A549 (cell line): Measurements from ENCODE around the gene TECPR2.

ENCODE experiments used
- CBX8 ChIP-seq: fragments of 200-600 bp; sonication (generic); IDR thresholded peaks from 2 replicates; pipeline ENCODE4 v1.6.1; 2016
- CEBPB ChIP-seq, 2 experiments: fragments of >200 bp in 1 of 2; sonication (Bioruptor Twin) in 1 of 2; formaldehyde crosslinking in 1 of 2; IDR thresholded peaks; 2 replicates each; pipeline ENCODE4 v1.6.1; 2012 to 2016
- CHD4 ChIP-seq: fragments of 200-600 bp; sonication (generic); IDR thresholded peaks from 2 replicates; pipeline ENCODE4 v1.6.1; 2016; ENCODE audit warnings: antibody characterized with exemption, mild to moderate bottlenecking, borderline replicate concordance
- ESRRA ChIP-seq: fragments of 150-350 bp; IDR thresholded peaks from 2 replicates; pipeline ENCODE4 v1.6.1; 2014; ENCODE audit warnings: mild to moderate bottlenecking, low read length, borderline replicate concordance
- HOXA7 ChIP-seq: fragments of 250-450 bp; sonication (Bioruptor Pico); IDR thresholded peaks from 2 replicates; pipeline ENCODE4 v1.5.0; 2020; ENCODE audit warnings: mild to moderate bottlenecking, moderate library complexity
- NR3C1 ChIP-seq: fragments of >200 bp; sonication (Bioruptor Twin); formaldehyde crosslinking; IDR thresholded peaks from 3 replicates; pipeline ENCODE4 v1.6.1; 2017
- PHF8 ChIP-seq: fragments of 200-600 bp; sonication (generic); IDR thresholded peaks from 2 replicates; pipeline ENCODE4 v1.6.1; 2016; ENCODE audit warnings: low read depth, mild to moderate bottlenecking, antibody characterized with exemption, moderate library complexity, borderline replicate concordance
- POLR2A ChIP-seq: IDR thresholded peaks from 2 replicates; pipeline ENCODE4 v1.6.1; 2012; ENCODE audit warnings: mild to moderate bottlenecking, low read length
- RFX5 ChIP-seq: fragments of 450-650 bp; IDR thresholded peaks from 2 replicates; pipeline ENCODE4 v1.7.1; 2014; ENCODE audit warnings: antibody characterized with exemption, mild to moderate bottlenecking, moderate library complexity
- TF ChIP-seq, protein P1 (sequence below): fragments of >200 bp; sonication (Bioruptor Twin); formaldehyde crosslinking; IDR thresholded peaks from 3 replicates; pipeline ENCODE4 v1.5.1; 2016
- TF ChIP-seq, protein P2 (sequence below): fragments of 200-600 bp; sonication (generic); IDR thresholded peaks from 2 replicates; pipeline ENCODE4 v1.6.1; 2016; ENCODE audit warnings: antibody characterized with exemption, mild to moderate bottlenecking, moderate library complexity
- TF ChIP-seq, protein P3 (sequence below): fragments of 150-350 bp; IDR thresholded peaks from 2 replicates; pipeline ENCODE4 v1.6.1; 2014; ENCODE audit warnings: low read depth, mild to moderate bottlenecking, low read length

DNA sequence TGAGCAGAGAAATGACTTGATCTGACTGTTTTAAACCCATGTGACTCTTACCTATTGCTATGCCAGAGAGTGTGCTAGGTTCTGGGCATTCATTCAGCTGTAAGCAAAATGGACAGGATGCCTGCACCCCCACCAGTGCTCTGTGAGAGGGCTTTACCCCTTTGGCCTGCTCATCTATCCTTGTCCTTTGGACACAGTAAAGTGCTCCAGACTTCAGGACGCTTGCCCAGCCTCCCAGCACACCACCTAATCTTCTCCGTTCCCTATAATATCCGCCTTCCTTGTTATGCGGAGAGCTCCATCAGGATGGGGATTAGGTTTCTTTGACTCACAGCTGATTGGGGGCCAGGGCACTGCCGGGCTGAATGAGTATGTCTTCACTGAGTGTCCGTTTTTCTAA, 47.6 kb upstream of the TECPR2 start:
- TF ChIP-seq, protein P1, sequence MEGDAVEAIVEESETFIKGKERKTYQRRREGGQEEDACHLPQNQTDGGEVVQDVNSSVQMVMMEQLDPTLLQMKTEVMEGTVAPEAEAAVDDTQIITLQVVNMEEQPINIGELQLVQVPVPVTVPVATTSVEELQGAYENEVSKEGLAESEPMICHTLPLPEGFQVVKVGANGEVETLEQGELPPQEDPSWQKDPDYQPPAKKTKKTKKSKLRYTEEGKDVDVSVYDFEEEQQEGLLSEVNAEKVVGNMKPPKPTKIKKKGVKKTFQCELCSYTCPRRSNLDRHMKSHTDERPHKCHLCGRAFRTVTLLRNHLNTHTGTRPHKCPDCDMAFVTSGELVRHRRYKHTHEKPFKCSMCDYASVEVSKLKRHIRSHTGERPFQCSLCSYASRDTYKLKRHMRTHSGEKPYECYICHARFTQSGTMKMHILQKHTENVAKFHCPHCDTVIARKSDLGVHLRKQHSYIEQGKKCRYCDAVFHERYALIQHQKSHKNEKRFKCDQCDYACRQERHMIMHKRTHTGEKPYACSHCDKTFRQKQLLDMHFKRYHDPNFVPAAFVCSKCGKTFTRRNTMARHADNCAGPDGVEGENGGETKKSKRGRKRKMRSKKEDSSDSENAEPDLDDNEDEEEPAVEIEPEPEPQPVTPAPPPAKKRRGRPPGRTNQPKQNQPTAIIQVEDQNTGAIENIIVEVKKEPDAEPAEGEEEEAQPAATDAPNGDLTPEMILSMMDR, result no peak
- TF ChIP-seq ESRRA, result no peak
- no peak for TF ChIP-seq POLR2A
- TF ChIP-seq, protein P2, sequence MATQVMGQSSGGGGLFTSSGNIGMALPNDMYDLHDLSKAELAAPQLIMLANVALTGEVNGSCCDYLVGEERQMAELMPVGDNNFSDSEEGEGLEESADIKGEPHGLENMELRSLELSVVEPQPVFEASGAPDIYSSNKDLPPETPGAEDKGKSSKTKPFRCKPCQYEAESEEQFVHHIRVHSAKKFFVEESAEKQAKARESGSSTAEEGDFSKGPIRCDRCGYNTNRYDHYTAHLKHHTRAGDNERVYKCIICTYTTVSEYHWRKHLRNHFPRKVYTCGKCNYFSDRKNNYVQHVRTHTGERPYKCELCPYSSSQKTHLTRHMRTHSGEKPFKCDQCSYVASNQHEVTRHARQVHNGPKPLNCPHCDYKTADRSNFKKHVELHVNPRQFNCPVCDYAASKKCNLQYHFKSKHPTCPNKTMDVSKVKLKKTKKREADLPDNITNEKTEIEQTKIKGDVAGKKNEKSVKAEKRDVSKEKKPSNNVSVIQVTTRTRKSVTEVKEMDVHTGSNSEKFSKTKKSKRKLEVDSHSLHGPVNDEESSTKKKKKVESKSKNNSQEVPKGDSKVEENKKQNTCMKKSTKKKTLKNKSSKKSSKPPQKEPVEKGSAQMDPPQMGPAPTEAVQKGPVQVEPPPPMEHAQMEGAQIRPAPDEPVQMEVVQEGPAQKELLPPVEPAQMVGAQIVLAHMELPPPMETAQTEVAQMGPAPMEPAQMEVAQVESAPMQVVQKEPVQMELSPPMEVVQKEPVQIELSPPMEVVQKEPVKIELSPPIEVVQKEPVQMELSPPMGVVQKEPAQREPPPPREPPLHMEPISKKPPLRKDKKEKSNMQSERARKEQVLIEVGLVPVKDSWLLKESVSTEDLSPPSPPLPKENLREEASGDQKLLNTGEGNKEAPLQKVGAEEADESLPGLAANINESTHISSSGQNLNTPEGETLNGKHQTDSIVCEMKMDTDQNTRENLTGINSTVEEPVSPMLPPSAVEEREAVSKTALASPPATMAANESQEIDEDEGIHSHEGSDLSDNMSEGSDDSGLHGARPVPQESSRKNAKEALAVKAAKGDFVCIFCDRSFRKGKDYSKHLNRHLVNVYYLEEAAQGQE, result no peak
- TF ChIP-seq CEBPB (IDR thresholded peaks at IDR 0.05), result no peak
- TF ChIP-seq NR3C1, result no peak
- TF ChIP-seq, protein P3, sequence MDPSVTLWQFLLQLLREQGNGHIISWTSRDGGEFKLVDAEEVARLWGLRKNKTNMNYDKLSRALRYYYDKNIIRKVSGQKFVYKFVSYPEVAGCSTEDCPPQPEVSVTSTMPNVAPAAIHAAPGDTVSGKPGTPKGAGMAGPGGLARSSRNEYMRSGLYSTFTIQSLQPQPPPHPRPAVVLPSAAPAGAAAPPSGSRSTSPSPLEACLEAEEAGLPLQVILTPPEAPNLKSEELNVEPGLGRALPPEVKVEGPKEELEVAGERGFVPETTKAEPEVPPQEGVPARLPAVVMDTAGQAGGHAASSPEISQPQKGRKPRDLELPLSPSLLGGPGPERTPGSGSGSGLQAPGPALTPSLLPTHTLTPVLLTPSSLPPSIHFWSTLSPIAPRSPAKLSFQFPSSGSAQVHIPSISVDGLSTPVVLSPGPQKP, result no peak
- TF ChIP-seq HOXA7 (CRISPR knock-in tag), result no peak
- no peak for TF ChIP-seq PHF8
- no peak for TF ChIP-seq CBX8
- no peak for TF ChIP-seq RFX5
- TF ChIP-seq CHD4, result no peak
